ENCODE data around the gene AJM1. TPM values are rescaled to one million over a fixed set of nuclear protein-coding genes. Genes with fewer than 3 reads are reported as not detected.

AJM1 gene
- total RNA-seq, 1 experiment from 2014 or later = 2.9 TPM

GRCh38 chr9:136807281-136808074 is 34.8 kb upstream of the AJM1 start, which contains the start of gene RABL6:
TSS of gene RABL6 (plus strand) at chr9:136807948. CDS start at chr9:136808197, 249 bp downstream.
- Mint-ChIP-seq H3K27ac (ENCODE audit: unreplicated experiment) (peak within 1 kb of the TSS; percentile 78), H3K4me1 (ENCODE audit: low read depth, unreplicated experiment) (peaks cover 12% of the 10 kb centered on the region), H3K9me3 (ENCODE audit: low read depth, unreplicated experiment) (no peaks in the 10 kb centered on the region), H3K27me3 (ENCODE audit: unreplicated experiment) (no peaks in the 10 kb centered on the region), H3K36me3 (ENCODE audit: insufficient read depth, unreplicated experiment) (peaks cover 30% of the 10 kb centered on the region), H3K4me3 (ENCODE audit: low read depth, unreplicated experiment) (peak within 1 kb of the TSS; percentile 80)
- no peak for TF ChIP-seq CTCF (IDR thresholded peaks at IDR 0.05; ENCODE audit: unreplicated experiment)
- CTCF ChIA-PET = interaction anchor here (0.5 kb wide), 1 partner anchor 107 kb away, joined by 3 read pairs; no protein-coding TSS in a partner anchor
- intact Hi-C loops (cut with micrococcal nuclease; ENCODE audit: unreplicated experiment) = no loop called here
- BruUV-seq (replicated peaks) = TSS peak; percentile 67
- DNase-seq = peak; percentile 76

GRCh38 chr9:136808075-136808805 is 34.0 kb upstream of the AJM1 start:
- peak overlapping the region; percentile 35 for H3K27ac Mint-ChIP-seq (ENCODE audit: unreplicated experiment)
- BruUV-seq (replicated peaks) = no TSS peak

GRCh38 chr9:136808806-136809158 is 33.5 kb upstream of the AJM1 start:
- no peak for TF ChIP-seq CTCF (IDR thresholded peaks at IDR 0.05; ENCODE audit: unreplicated experiment)
- Mint-ChIP-seq H3K27me3 (ENCODE audit: unreplicated experiment) (no peaks in the 10 kb centered on the region), H3K9me3 (ENCODE audit: low read depth, unreplicated experiment) (no peaks in the 10 kb centered on the region), H3K4me1 (ENCODE audit: low read depth, unreplicated experiment) (peaks cover 12% of the 10 kb centered on the region), H3K4me3 (ENCODE audit: low read depth, unreplicated experiment) (peak overlapping the region; percentile 77), H3K27ac (ENCODE audit: unreplicated experiment) (peak overlapping the region; percentile 35), H3K36me3 (ENCODE audit: insufficient read depth, unreplicated experiment) (peaks cover 35% of the 10 kb centered on the region)
- DNase-seq = no peak
- no TSS peak for BruUV-seq (replicated peaks)
- intact Hi-C loops (cut with micrococcal nuclease; ENCODE audit: unreplicated experiment) = no loop called here
- CTCF ChIA-PET = interaction anchor here (0.8 kb wide), 1 partner anchor 9 kb away, joined by 3 read pairs; no protein-coding TSS in a partner anchor

More at GRCh38 chr9:136808075-136808805, 34.0 kb upstream of the AJM1 start:
- Mint-ChIP-seq H3K36me3 (ENCODE audit: insufficient read depth, unreplicated experiment) (peaks cover 36% of the 10 kb centered on the region), H3K4me1 (ENCODE audit: low read depth, unreplicated experiment) (peaks cover 12% of the 10 kb centered on the region), H3K27me3 (ENCODE audit: unreplicated experiment) (no peaks in the 10 kb centered on the region), H3K4me3 (ENCODE audit: low read depth, unreplicated experiment) (peak overlapping the region; percentile 80), H3K9me3 (ENCODE audit: low read depth, unreplicated experiment) (no peaks in the 10 kb centered on the region)
- peak; percentile 32 for DNase-seq
- CTCF ChIA-PET = no interaction called here
- intact Hi-C loops (cut with micrococcal nuclease; ENCODE audit: unreplicated experiment) = no loop called here
- no peak for TF ChIP-seq CTCF (IDR thresholded peaks at IDR 0.05; ENCODE audit: unreplicated experiment)

- BruUV-seq (replicated peaks) = no TSS peak
- Mint-ChIP-seq H3K4me3 (ENCODE audit: low read depth, unreplicated experiment) (no peak overlapping the region), H3K4me1 (ENCODE audit: low read depth, unreplicated experiment) (peaks cover 4% of the 10 kb centered on the region), H3K9me3 (ENCODE audit: low read depth, unreplicated experiment) (no peaks in the 10 kb centered on the region), H3K27ac (ENCODE audit: unreplicated experiment) (peak overlapping the region; percentile 3), H3K27me3 (ENCODE audit: unreplicated experiment) (no peaks in the 10 kb centered on the region), H3K36me3 (ENCODE audit: insufficient read depth, unreplicated experiment) (peaks cover 50% of the 10 kb centered on the region)
- intact Hi-C loops (cut with micrococcal nuclease; ENCODE audit: unreplicated experiment) = no loop called here
- no peak for TF ChIP-seq CTCF (IDR thresholded peaks at IDR 0.05; ENCODE audit: unreplicated experiment)
- CTCF ChIA-PET = interaction anchor here (0.7 kb wide), 1 partner anchor 343 kb away, joined by 3 read pairs; no protein-coding TSS in a partner anchor
- DNase-seq = no peak
Observed at GRCh38 chr9:136814725-136815421, 27.4 kb upstream of the AJM1 start.

Data from Calu3 (cell line).